Islet precursor cell (in vitro differentiated cells): ENCODE data around the gene SLC25A11.
A peak's percentile ranks its signal among the peaks of the same experiment; 100 is the strongest.

Source experiments
- DNase-seq: peaks from one replicate; pipeline ENCODE4 v3.0.0-alpha.2; 2018

SLC25A11 gene

GRCh38 chr17:4893721-4894560 is 45.9 kb downstream of the SLC25A11 start:
- DNase-seq, result peak; percentile 55

GRCh38 chr17:4893272-4893671 is 46.6 kb downstream of the SLC25A11 start:
- DNase-seq, result peak; percentile 50

- DNase-seq, result peak; percentile 62
Observed at GRCh38 chr17:4892499-4893221, 47.2 kb downstream of the SLC25A11 start.

GRCh38 chr17:4891411-4892410 is 48.1 kb downstream of the SLC25A11 start:
- DNase-seq, result peak; percentile 53

- DNase-seq, result no peak
Observed at GRCh38 chr17:4887581-4887980, 52.3 kb downstream of the SLC25A11 start.
